ENCODE measurements around the gene PUS7.

The PUS7 gene

DNA sequence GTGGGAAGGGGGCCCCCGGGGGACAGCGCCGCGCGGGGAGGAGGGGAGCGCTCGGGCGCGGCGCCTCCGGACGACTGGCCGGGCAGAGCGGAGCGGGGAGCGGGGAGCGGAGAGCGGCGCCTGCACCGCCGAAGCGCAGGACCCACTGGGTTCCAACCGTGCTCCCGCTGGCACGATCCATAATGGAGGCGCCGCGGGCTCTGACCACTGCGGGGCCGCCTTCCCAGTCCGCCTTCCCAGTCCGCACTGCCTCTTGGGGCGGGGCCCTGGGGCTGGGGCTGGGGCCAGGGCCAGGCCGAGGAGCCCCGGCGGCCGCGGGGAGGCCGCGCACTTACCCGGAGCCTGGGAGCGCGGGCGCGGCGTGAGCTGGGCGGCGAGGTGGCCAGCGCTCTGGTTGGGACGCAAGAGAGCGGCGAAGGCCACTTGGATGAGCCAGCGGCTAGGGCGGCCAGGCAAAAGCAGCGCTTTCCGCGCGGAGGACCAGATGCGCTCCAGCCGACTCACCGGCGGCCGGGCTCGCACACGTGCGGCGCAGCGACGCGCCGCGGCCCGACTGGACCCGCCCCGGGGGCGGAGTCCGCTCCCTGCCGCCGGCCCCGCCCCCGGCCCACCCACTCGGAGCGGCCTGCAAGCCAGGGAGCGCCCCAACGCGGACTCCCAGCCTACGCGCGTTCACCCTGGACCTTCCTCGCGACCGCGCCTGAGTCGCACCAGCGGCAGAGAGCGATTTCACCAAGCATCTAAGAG, at the start of gene PUS7:
TSS of gene PUS7 (minus strand) at position 555 of the 747 bp plus-strand sequence. CDS start 13,759 bp downstream, outside the sequence.
- FAIRE-seq (no peak), DNase-seq (ENCODE audit: insufficient read length, low spot score) (peak; percentile 83)
- TF ChIP-seq CTCF (IDR thresholded peaks at IDR 0.05; ENCODE audit: insufficient read depth, missing control alignments): peak; percentile 4

DNA sequence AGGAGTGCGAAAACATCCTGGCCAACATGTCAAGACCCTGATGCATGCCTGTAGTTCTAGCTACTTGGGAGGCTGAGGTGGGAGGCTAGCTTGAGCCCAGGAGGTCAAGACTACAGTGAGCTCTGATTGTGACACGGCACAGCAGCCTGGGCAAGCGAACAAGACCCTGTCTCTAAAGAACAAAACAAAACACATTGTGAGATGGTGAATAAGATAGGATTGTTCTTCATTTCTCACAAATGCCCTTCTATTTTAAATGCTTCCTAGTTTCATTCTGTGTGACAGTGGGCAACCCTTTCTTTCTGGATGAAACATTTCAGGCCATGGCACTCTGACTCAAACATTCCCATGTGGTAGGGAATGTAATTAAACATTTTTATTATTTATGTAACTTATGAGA, 45.8 kb upstream of the PUS7 start:
- TF ChIP-seq CTCF (IDR thresholded peaks at IDR 0.05; ENCODE audit: insufficient read depth, missing control alignments): no peak
- FAIRE-seq: no peak
- DNase-seq (ENCODE audit: insufficient read length, low spot score): no peak

DNA sequence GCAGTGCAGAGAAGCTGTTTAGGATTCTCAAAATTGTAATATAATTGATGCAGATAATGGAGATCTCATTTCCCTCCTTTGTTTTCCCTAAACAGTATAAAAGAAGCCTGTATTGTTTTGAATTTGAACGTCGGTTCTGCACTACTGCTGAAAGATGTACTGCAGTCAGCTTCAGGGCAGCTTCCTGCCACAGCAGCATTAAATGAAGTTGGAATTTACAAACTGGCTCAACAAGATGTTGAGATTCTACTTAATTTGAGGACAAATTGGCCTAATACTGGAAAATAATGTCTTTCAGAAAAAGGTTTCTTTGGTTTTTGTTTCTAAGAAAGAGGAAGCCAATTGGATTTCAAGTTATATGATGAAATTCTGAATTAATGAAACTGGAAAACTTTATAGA, 45.0 kb upstream of the PUS7 start:
- FAIRE-seq (no peak), DNase-seq (ENCODE audit: insufficient read length, low spot score) (no peak)
- no peak for TF ChIP-seq CTCF (IDR thresholded peaks at IDR 0.05; ENCODE audit: insufficient read depth, missing control alignments)

DNA sequence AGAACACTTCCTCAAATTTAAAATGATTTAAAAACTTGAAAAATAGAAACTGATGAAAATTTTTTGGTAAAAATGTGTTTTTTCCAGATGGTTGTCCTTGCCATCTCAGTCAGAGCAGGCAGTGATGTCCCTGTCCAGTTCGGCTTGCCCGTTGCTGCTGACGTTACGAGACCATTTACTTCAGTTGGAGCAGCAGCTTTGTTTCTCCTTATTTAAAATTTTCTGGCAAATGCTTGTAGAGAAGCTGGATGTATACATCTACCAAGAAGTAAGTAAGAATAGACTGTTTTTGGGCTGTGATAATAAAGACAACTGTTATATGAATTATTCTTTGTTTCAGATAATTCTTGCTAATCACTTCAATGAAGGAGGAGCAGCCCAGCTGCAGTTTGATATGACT, 43.1 kb upstream of the PUS7 start:
- TF ChIP-seq CTCF (IDR thresholded peaks at IDR 0.05; ENCODE audit: insufficient read depth, missing control alignments): no peak
- FAIRE-seq (no peak), DNase-seq (ENCODE audit: insufficient read length, low spot score) (no peak)

GRCh38 chr7:105559926-105560325, 37.9 kb upstream of the PUS7 start:
- no peak for TF ChIP-seq CTCF (IDR thresholded peaks at IDR 0.05; ENCODE audit: insufficient read depth, missing control alignments)
- DNase-seq (ENCODE audit: insufficient read length, low spot score) (no peak), FAIRE-seq (no peak)

DNA sequence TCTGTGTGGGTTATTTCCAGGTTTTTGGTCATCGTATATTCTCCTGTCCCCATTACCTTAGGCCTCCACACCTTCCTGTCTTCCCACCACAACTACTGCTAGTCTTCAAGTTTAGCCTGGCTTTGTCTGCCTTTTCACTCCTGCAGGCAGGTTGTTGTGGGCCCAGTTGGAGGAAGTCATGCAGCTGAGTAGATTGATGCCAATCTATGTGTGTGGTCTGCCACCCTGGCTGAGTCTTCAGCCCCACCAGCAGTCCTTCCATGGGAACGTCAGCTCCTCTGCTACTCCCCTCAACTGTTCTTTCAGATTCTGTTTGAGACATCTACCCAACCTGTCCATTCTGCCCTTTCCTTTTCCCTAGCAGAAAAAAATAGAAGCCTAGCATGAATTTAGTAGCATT, 16.3 kb upstream of the PUS7 start:
- FAIRE-seq (no peak), DNase-seq (ENCODE audit: insufficient read length, low spot score) (no peak)
- TF ChIP-seq CTCF (IDR thresholded peaks at IDR 0.05; ENCODE audit: insufficient read depth, missing control alignments): no peak

DNA sequence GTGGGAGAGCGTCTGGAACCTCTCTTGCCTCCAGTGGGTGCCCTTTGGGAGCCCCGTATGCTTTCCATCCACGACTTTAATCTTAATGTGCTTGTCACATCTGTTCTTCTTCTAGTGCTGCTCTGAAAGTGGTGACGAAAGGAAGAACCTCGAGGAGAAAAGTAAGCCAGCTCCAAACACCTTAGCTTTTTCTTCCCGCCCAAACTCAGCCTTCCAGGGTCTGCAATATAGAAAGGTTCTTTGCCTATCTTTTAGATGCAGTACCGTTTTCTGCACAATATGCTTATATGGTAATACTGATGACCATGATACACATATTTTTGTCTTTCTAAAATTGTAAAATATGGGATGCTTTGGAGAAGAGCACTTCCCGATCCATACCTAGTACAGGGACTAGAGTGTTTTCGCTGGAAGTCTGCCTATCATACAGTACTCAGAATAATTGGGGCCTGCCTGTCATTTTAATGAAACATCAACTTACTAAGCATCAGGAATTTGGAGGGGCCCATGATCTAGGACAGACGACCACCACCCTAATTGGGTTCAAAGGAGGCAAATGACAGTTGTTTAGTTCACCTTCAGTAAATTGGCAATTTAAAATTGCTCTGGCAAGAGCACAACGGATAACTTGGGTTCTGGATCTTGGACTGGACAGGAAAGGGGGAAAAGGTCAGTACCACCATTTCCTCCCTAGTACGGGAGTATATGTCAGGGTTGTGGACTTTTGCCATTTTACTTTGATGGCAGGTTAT, 10.8 kb upstream of the PUS7 start:
- DNase-seq (ENCODE audit: insufficient read length, low spot score) (no peak), FAIRE-seq (no peak)
- TF ChIP-seq CTCF (IDR thresholded peaks at IDR 0.05; ENCODE audit: insufficient read depth, missing control alignments): no peak
